ENCODE measurements around the gene TIGD3. TPM values are rescaled to one million over a fixed set of nuclear protein-coding genes. Genes with fewer than 3 reads are reported as not detected.

TIGD3 gene
- total RNA-seq, 2 experiments from 2014 or later, result 0.42 to 0.79 TPM

DNA sequence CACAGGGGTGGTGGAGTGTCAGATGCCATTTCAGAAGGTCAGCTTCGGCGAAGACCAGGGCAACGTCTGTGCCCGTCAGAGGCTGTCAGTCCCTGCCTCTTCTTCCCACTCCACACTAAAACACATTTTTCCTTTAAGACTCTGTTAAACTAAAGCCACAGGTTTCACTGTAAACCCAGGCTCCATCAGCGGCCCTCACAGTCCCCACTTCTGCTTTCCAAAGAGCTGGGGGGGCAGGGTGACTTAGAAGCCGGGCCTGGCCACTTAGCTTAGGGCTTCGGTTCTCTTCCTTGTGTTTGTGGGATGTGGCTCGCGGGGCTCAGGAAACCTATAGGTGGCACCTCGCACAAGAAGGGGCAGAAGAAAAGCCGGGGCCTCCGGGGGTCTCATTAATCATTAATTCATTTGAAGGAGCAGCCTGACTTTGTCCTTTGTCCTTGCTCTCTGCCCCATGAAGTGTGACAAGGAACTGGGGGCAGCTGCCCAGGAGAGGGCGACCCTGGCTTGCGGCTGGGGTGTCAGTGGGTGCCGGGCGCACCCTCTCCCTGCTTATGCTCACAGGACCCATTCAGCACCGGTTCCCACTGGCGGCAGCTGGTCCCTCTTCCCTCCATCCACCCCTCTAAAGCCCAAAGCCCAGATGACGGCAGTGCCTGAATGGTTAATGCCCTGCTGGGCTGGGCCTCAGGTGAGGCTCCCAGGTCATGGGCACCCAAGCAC, 23.8 kb downstream of the TIGD3 start:
- no peak for DNase-seq
- no peaks in the 10 kb centered on the region for H3K36me3 Mint-ChIP-seq (ENCODE audit: low read depth)
- peak overlapping the region; percentile 36 for H3K27ac Mint-ChIP-seq
- H3K9me3 Mint-ChIP-seq, result no peaks in the 10 kb centered on the region
- ChIA-PET CTCF (interaction anchor here (0.9 to 4.1 kb wide), 7 partner anchors 8 to 132 kb away, joined by 3 to 15 read pairs (median 6); partner anchors contain the start of gene FRMD8), POLR2A (no interaction called here)
- no peak overlapping the region for H3K4me3 Mint-ChIP-seq
- H3K4me1 Mint-ChIP-seq, result peaks cover 25% of the 10 kb centered on the region
- no peaks in the 10 kb centered on the region for H3K27me3 Mint-ChIP-seq

GRCh38 chr11:65378928-65379638, 24.5 kb downstream of the TIGD3 start:
- DNase-seq, result no peak
- CTCF ChIA-PET, result interaction anchor here (0.7 to 4.1 kb wide), 7 partner anchors 8 to 131 kb away, joined by 3 to 15 read pairs (median 6); partner anchors contain the start of gene FRMD8
- Mint-ChIP-seq H3K27ac (no peak overlapping the region), H3K27me3 (no peaks in the 10 kb centered on the region), H3K4me3 (no peak overlapping the region), H3K36me3 (ENCODE audit: low read depth) (no peaks in the 10 kb centered on the region), H3K9me3 (no peaks in the 10 kb centered on the region), H3K4me1 (peaks cover 30% of the 10 kb centered on the region)
- POLR2A ChIA-PET, result interaction anchor here (1.2 kb wide), 1 partner anchor 114 kb away, joined by 4 read pairs; no protein-coding TSS in a partner anchor

- no peaks in the 10 kb centered on the region for H3K27me3 Mint-ChIP-seq
- ChIA-PET CTCF (interaction anchor here (0.7 to 4.1 kb wide), 8 partner anchors 9 to 130 kb away, joined by 3 to 15 read pairs (median 4); partner anchors contain the start of gene MALAT1), POLR2A (interaction anchor here (1.2 kb wide), 1 partner anchor 113 kb away, joined by 4 read pairs; no protein-coding TSS in a partner anchor)
- H3K27ac Mint-ChIP-seq, result peak overlapping the region; percentile 48
- no peak for DNase-seq
- peaks cover 38% of the 10 kb centered on the region for H3K4me1 Mint-ChIP-seq
- H3K4me3 Mint-ChIP-seq, result no peak overlapping the region
- H3K9me3 Mint-ChIP-seq, result no peaks in the 10 kb centered on the region
- H3K36me3 Mint-ChIP-seq (ENCODE audit: low read depth), result no peaks in the 10 kb centered on the region
These were observed 25.3 kb downstream of the TIGD3 start for GRCh38 chr11:65379698-65380459.

GRCh38 chr11:65380460-65381119, 26.0 kb downstream of the TIGD3 start:
- ChIA-PET CTCF (interaction anchor here (1.1 to 4.1 kb wide), 5 partner anchors 21 to 126 kb away, joined by 3 to 15 read pairs (median 3); partner anchors contain the start of gene MALAT1), POLR2A (interaction anchor here (1.2 kb wide), 2 partner anchors 112 to 119 kb away, joined by 3 to 4 read pairs; partner anchors contain the start of gene MALAT1)
- DNase-seq, result no peak
- Mint-ChIP-seq H3K27ac (peak overlapping the region; percentile 98), H3K36me3 (ENCODE audit: low read depth) (no peaks in the 10 kb centered on the region), H3K4me3 (peak overlapping the region; percentile 79), H3K27me3 (no peaks in the 10 kb centered on the region), H3K9me3 (no peaks in the 10 kb centered on the region), H3K4me1 (peaks cover 45% of the 10 kb centered on the region)

DNA sequence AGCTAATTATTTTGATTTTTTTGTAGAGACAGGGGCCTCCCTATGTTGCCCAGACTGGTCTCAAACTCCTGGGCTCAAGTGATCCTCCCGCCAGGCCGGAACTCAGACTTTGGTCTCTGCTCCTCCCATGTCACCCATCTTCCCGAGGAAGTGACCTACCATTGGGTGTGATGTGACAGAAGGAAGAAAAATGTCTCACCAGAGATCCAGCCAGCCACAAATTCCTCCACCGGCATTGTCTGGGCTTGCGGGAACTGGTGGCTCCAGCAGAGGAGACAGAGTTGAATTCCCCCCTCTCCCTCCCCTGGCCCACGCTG, 27.1 kb downstream of the TIGD3 start:
- peak overlapping the region; percentile 98 for H3K27ac Mint-ChIP-seq
- H3K9me3 Mint-ChIP-seq, result no peaks in the 10 kb centered on the region
- ChIA-PET POLR2A (interaction anchor here (0.7 to 1.3 kb wide), 3 partner anchors 43 to 118 kb away, joined by 3 read pairs; partner anchors contain the start of gene MALAT1), CTCF (interaction anchor here (0.6 to 4.1 kb wide), 8 partner anchors 11 to 125 kb away, joined by 3 to 15 read pairs (median 4); partner anchors contain the start of gene MALAT1)
- peaks cover 52% of the 10 kb centered on the region for H3K4me1 Mint-ChIP-seq
- H3K27me3 Mint-ChIP-seq, result no peaks in the 10 kb centered on the region
- no peaks in the 10 kb centered on the region for H3K36me3 Mint-ChIP-seq (ENCODE audit: low read depth)
- H3K4me3 Mint-ChIP-seq, result peak overlapping the region; percentile 79
- DNase-seq, result peak; percentile 59

DNA sequence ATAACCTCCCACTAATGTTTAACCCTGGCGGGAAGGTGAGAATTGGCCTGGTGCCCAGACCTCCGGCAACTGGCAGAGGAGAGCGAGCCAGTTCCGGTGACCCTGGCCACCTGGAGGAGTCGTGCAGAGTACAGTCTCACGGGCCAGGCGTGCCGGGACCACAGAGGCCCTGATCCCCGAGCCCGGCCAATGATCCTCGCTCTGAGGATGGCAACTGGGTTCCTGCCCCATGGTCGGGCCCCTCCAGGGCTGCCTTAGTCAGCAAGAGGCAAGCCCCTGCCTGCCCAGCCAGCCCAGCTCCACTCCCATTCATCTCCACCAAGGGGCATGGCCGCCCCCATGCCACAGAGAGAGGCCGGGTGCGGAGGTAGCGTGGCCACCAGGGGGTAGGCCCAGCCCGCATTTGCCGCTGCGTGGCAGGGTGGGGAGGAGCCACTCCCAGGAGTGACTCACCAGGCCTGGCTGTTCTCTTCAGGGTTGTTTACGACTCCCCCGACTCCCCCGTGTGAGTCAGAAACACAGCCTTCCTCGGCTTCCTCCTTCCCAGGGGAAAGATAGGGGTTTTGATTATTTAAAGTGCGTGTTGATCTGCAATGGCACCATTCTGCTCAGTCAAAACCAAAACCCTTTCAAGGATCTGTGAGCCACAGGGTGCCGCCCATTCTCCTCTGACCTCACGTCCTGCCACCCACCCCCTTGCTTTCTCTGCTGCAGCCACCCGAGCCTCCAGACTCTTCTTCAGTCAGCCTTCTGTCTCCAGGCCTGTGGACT, 27.7 kb downstream of the TIGD3 start, which contains the start of gene SLC25A45:
SLC25A45 (minus strand) TSS at position 614 of the 771 bp plus-strand sequence. CDS start 695 bp downstream, outside the sequence.
- peak within 1 kb of the TSS; percentile 98 for H3K27ac Mint-ChIP-seq
- no peaks in the 10 kb centered on the region for H3K27me3 Mint-ChIP-seq
- CTCF ChIA-PET, result interaction anchor here (0.6 to 3.1 kb wide), 7 partner anchors 11 to 125 kb away, joined by 3 to 14 read pairs (median 4); partner anchors contain the start of gene MALAT1
- H3K4me1 Mint-ChIP-seq, result peaks cover 56% of the 10 kb centered on the region
- H3K36me3 Mint-ChIP-seq (ENCODE audit: low read depth), result peaks cover 4% of the 10 kb centered on the region
- POLR2A ChIA-PET, result interaction anchor here (0.7 to 1.4 kb wide), 3 partner anchors 43 to 117 kb away, joined by 3 to 6 read pairs (median 3); partner anchors contain the start of gene MALAT1
- H3K9me3 Mint-ChIP-seq, result no peaks in the 10 kb centered on the region
- peak within 1 kb of the TSS; percentile 79 for H3K4me3 Mint-ChIP-seq
- DNase-seq, result peak; percentile 90

DNA sequence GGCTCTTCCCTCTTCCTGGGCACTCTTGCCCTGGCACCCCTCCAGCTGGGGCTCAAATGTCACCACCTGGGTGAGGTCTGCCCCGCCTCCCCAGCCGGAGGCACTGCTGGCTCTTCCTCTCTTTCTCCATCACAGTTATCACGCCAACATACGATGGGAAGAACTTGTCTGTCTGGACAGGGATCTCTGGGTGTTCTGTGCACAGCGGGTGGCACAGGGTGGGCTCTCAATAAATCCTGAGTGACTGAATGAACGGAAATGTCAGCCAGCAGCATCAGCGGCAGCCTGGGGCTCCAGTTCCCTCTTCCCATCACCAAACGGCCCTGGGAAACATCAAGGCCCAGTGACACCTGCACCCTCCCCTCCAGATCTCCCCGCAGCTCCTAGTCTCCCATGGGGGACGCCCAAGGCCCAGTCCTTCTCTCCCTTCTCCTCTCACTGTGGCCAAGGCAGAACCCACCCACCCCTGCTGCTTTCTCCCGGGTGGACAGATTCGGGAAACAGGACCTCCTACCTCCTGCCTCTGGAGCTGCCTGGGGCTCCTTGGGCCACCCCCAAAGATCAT, 28.3 kb downstream of the TIGD3 start:
- CTCF ChIA-PET, result interaction anchor here (1.5 to 3.1 kb wide), 2 partner anchors 33 to 38 kb away, joined by 3 to 14 read pairs; no protein-coding TSS in a partner anchor
- H3K4me3 Mint-ChIP-seq, result peak overlapping the region; percentile 79
- H3K27ac Mint-ChIP-seq, result peak overlapping the region; percentile 98

GRCh38 chr11:65383778-65384177, 29.2 kb downstream of the TIGD3 start:
- H3K4me3 Mint-ChIP-seq, result peak overlapping the region; percentile 39
- CTCF ChIA-PET, result interaction anchor here (0.7 to 3.1 kb wide), 3 partner anchors 11 to 573 kb away, joined by 3 to 14 read pairs (median 3); no protein-coding TSS in a partner anchor
- H3K9me3 Mint-ChIP-seq, result no peaks in the 10 kb centered on the region
- no peak for DNase-seq
- H3K27me3 Mint-ChIP-seq, result no peaks in the 10 kb centered on the region
- peaks cover 9% of the 10 kb centered on the region for H3K36me3 Mint-ChIP-seq (ENCODE audit: low read depth)
- POLR2A ChIA-PET, result interaction anchor here (1.1 to 1.4 kb wide), 2 partner anchors 115 to 122 kb away, joined by 3 to 6 read pairs; partner anchors contain the start of gene MALAT1
- H3K4me1 Mint-ChIP-seq, result peaks cover 70% of the 10 kb centered on the region
- H3K27ac Mint-ChIP-seq, result peak overlapping the region; percentile 98

More for the DNA sequence above, 28.3 kb downstream of the TIGD3 start:
- H3K36me3 Mint-ChIP-seq (ENCODE audit: low read depth), result peaks cover 4% of the 10 kb centered on the region
- peaks cover 61% of the 10 kb centered on the region for H3K4me1 Mint-ChIP-seq
- no peaks in the 10 kb centered on the region for H3K9me3 Mint-ChIP-seq
- no peak for DNase-seq
- POLR2A ChIA-PET, result interaction anchor here (1.1 to 1.4 kb wide), 2 partner anchors 116 to 123 kb away, joined by 3 to 6 read pairs; partner anchors contain the start of gene MALAT1
- H3K27me3 Mint-ChIP-seq, result no peaks in the 10 kb centered on the region

DNA sequence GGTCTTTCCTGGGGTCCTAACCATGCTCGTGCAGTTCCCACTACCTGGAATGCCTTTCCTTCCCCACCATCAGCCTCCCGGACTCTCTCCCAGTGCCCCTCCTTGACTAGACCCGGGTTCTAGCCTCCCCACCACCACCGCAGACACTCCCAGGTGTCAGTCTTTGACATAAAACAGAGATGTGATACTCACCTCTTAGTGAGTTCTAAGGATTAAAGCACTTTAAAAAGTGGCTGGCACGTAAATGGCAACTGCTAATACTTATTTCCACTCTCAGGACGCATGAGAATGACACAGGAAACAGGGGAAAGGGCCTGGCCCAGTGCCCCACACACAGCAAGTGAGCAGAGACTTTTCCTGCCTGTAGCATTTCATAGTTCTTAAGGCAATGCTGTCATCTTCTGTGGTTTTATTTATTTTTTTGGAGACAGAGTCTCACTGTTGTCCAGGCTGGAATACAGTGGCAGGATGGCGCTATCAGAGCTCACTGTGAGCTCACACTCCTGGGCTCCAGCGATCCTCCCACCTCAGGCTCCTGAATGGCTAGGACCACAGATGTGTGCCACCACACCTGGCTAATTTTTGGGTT, 29.8 kb downstream of the TIGD3 start:
- POLR2A ChIA-PET, result interaction anchor here (1.1 kb wide), 1 partner anchor 115 kb away, joined by 5 read pairs; no protein-coding TSS in a partner anchor
- DNase-seq, result no peak
- peak overlapping the region; percentile 39 for H3K4me3 Mint-ChIP-seq

More for the DNA sequence above, 29.8 kb downstream of the TIGD3 start:
- H3K27me3 Mint-ChIP-seq, result no peaks in the 10 kb centered on the region
- H3K9me3 Mint-ChIP-seq, result no peaks in the 10 kb centered on the region
- CTCF ChIA-PET, result interaction anchor here (0.7 to 3.1 kb wide), 4 partner anchors 19 to 572 kb away, joined by 3 to 14 read pairs (median 4); no protein-coding TSS in a partner anchor
- H3K27ac Mint-ChIP-seq, result peak overlapping the region; percentile 98
- H3K4me1 Mint-ChIP-seq, result peaks cover 75% of the 10 kb centered on the region
- H3K36me3 Mint-ChIP-seq (ENCODE audit: low read depth), result peaks cover 11% of the 10 kb centered on the region
